SHP77 treated with DMSO at 0.1 percent for 48 hours (cell line): ENCODE results near the gene ABCF2.

Source experiments
- DNase-seq: peaks from one replicate; lab custom pipeline; 2025; lab: John Stamatoyannopoulos, UW

Gene ABCF2

GRCh38 chr7:151225948-151226510 lies 976 bp downstream of the ABCF2 start:
- DNase-seq = no peak

- DNase-seq = no peak
Measured at GRCh38 chr7:151223728-151224127, 3.3 kb downstream of the ABCF2 start.

- DNase-seq = no peak
Measured at GRCh38 chr7:151218170-151218569, 8.8 kb downstream of the ABCF2 start.

- DNase-seq = no peak
Measured at GRCh38 chr7:151215396-151215795, 11.6 kb downstream of the ABCF2 start.

- DNase-seq = no peak
Measured at GRCh38 chr7:151213826-151214225, 13.2 kb downstream of the ABCF2 start.

GRCh38 chr7:151212626-151213025 lies 14.4 kb downstream of the ABCF2 start:
- no peak for DNase-seq

- no peak for DNase-seq
Measured at GRCh38 chr7:151211155-151211772, 15.7 kb downstream of the ABCF2 start.

GRCh38 chr7:151210087-151210854 lies 16.7 kb downstream of the ABCF2 start, which contains the start of gene H2BK1:
Gene H2BK1 (minus strand): TSS chr7:151210488. CDS start chr7:151210318, 170 bp downstream.
- no peak for DNase-seq

GRCh38 chr7:151209588-151209987 lies 17.4 kb downstream of the ABCF2 start:
- no peak for DNase-seq

GRCh38 chr7:151208253-151208862 lies 18.6 kb downstream of the ABCF2 start:
- DNase-seq = no peak

- peak; percentile 22 for DNase-seq
Measured at GRCh38 chr7:151207804-151208203, 19.2 kb downstream of the ABCF2 start.

GRCh38 chr7:151207315-151207714 lies 19.7 kb downstream of the ABCF2 start:
- DNase-seq = no peak

- no peak for DNase-seq
Measured at GRCh38 chr7:151206914-151207313, 20.1 kb downstream of the ABCF2 start.

GRCh38 chr7:151205730-151206129 lies 21.3 kb downstream of the ABCF2 start:
- DNase-seq = no peak

- no peak for DNase-seq
Measured at GRCh38 chr7:151204383-151205032, 22.5 kb downstream of the ABCF2 start.

- DNase-seq = no peak
Measured at GRCh38 chr7:151202836-151203235, 24.2 kb downstream of the ABCF2 start.

- no peak for DNase-seq
Measured at GRCh38 chr7:151201751-151202150, 25.3 kb downstream of the ABCF2 start.

- no peak for DNase-seq
Measured at GRCh38 chr7:151201344-151201743, 25.7 kb downstream of the ABCF2 start.

- DNase-seq = no peak
Measured at GRCh38 chr7:151198945-151199848, 27.8 kb downstream of the ABCF2 start.

- no peak for DNase-seq
Measured at GRCh38 chr7:151197932-151198331, 29.1 kb downstream of the ABCF2 start.
